GM13976 (cell line): ENCODE measurements around the gene TSPYL1.
"Not testable (repeated sequence)": the region's sequence is repeated elsewhere in the genome, so short reads cannot be mapped to it uniquely, and the experiment has no call there.

Experiments used
- DNase-seq: peaks from one replicate; pipeline ENCODE4 v3.0.0; 2012; ENCODE audit warnings: low spot score
- CTCF ChIP-seq: IDR thresholded peaks from 2 replicates; pipeline ENCODE4 v1.5.1; 2012; ENCODE audit warnings: borderline replicate concordance, mild to moderate bottlenecking; ENCODE audit not compliant: insufficient read depth; ENCODE audit errors: extremely low read depth, missing control alignments, control extremely low read depth
- in situ Hi-C: fragments of 300-500 bp; cut with MboI; formaldehyde crosslinking; loops from one replicate; pipeline ENCODE4 v1.12.0; 2022; ENCODE audit warnings: low sequenced_read_pairs, mixed read lengths, inconsistent platforms; ENCODE audit not compliant: unreplicated experiment

TSPYL1 gene

GRCh38 chr6:116279232-116280160 is at the start of gene TSPYL1:
Gene TSPYL1, minus strand, starts transcription at chr6:116279930. Its CDS starts 100 bp downstream, at chr6:116279830.
- in situ Hi-C loops, result loop anchor here (25.0 kb wide), 1 partner anchor 158 kb away; no protein-coding TSS in a partner anchor
- TF ChIP-seq CTCF, result peak; percentile 3

GRCh38 chr6:116329156-116329555 is 49.4 kb upstream of the TSPYL1 start:
- no peak for DNase-seq
- TF ChIP-seq CTCF, result no peak
- in situ Hi-C loops, result no loop called here

More at GRCh38 chr6:116279232-116280160, at the start of gene TSPYL1:
- DNase-seq, result peak; percentile 93

GRCh38 chr6:116328528-116328903 is 48.8 kb upstream of the TSPYL1 start:
- no peak for TF ChIP-seq CTCF
- DNase-seq, result no peak
- in situ Hi-C loops, result no loop called here

GRCh38 chr6:116327803-116328527 is 48.2 kb upstream of the TSPYL1 start:
- TF ChIP-seq CTCF, result no peak
- in situ Hi-C loops, result no loop called here
- DNase-seq, result no peak

- in situ Hi-C loops, result no loop called here
- TF ChIP-seq CTCF, result no peak
- DNase-seq, result no peak
Measured at GRCh38 chr6:116326996-116327395, 47.3 kb upstream of the TSPYL1 start.

- in situ Hi-C loops, result no loop called here
- DNase-seq, result no peak
Measured at GRCh38 chr6:116326181-116326671, 46.5 kb upstream of the TSPYL1 start.

GRCh38 chr6:116325634-116326132 is 46.0 kb upstream of the TSPYL1 start:
- in situ Hi-C loops, DNase-seq: not testable (repeated sequence)

More at GRCh38 chr6:116326181-116326671, 46.5 kb upstream of the TSPYL1 start:
- TF ChIP-seq CTCF, result no peak
